ENCODE results near the gene ALDH1A1.

DNA sequence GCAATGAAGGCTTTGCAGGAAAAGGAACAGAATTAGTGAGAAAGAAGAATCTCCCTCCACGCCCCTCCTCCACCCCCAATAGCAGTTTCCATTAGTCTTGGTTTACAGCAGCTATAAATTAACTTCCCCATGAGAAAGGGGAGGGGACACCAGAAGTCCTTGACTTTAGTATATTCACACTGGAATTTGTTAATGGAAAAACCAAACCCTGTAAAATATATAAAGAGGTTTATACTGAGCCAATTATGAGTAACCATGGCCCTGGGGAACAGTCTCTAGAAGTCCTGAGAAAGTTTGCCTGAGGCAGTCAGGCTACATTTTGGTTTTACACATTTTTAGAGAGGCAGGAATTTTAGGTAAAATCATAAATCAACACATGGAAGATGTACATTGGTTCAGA, 88.5 kb downstream of the ALDH1A1 start:
- TF ChIP-seq, protein P1, sequence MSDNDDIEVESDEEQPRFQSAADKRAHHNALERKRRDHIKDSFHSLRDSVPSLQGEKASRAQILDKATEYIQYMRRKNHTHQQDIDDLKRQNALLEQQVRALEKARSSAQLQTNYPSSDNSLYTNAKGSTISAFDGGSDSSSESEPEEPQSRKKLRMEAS (IDR thresholded peaks at IDR 0.05; ENCODE audit: low read depth, low read length): no peak
- TF ChIP-seq, protein P2, sequence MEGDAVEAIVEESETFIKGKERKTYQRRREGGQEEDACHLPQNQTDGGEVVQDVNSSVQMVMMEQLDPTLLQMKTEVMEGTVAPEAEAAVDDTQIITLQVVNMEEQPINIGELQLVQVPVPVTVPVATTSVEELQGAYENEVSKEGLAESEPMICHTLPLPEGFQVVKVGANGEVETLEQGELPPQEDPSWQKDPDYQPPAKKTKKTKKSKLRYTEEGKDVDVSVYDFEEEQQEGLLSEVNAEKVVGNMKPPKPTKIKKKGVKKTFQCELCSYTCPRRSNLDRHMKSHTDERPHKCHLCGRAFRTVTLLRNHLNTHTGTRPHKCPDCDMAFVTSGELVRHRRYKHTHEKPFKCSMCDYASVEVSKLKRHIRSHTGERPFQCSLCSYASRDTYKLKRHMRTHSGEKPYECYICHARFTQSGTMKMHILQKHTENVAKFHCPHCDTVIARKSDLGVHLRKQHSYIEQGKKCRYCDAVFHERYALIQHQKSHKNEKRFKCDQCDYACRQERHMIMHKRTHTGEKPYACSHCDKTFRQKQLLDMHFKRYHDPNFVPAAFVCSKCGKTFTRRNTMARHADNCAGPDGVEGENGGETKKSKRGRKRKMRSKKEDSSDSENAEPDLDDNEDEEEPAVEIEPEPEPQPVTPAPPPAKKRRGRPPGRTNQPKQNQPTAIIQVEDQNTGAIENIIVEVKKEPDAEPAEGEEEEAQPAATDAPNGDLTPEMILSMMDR (IDR thresholded peaks at IDR 0.05; ENCODE audit: low read depth, low read length): no peak
- TF ChIP-seq POLR2A (IDR thresholded peaks at IDR 0.05; ENCODE audit: extremely low read depth, insufficient read length): no peak
- TF ChIP-seq MYC (IDR thresholded peaks at IDR 0.05; ENCODE audit: low read depth, low read length): no peak

Data from NB4 (cell line).